GM21423 (cell line): ENCODE measurements around the gene APEH.

ENCODE experiments used
- ATAC-seq: cut with Tn5 transposase; IDR thresholded peaks from one replicate; pipeline ENCODE4 v1.9.1; 2021; ENCODE audit warnings: mild to moderate bottlenecking, moderate library complexity; ENCODE audit not compliant: unreplicated experiment

APEH gene

GRCh38 chr3:49673715-49674496 is at the start of gene APEH:
TSS of gene APEH (plus strand) at chr3:49674351. CDS start at chr3:49674402, 51 bp downstream.
- ATAC-seq, result peak; percentile 78

GRCh38 chr3:49625071-49625470 is 49.1 kb upstream of the APEH start:
- no peak for ATAC-seq

GRCh38 chr3:49626101-49626581 is 48.0 kb upstream of the APEH start:
- ATAC-seq, result no peak

DNA sequence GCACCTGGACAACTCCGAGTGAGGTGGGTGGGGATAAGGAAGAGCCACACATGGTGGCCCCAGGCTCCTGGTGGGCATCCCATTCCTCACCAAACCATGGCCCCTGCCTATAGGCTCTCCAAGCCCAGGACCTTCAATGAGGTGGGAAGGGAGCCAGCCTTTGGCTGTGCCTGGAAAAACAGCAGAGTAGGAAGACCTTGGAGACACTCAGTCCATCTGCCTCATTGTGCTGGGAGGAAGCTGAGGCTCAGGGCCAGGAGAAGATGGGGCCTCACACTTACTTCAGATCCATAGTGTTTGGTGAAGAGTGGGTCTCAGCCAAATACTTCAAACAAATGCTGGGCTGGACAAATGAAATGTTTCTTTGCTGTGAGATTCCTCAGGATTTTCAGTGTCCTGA is 47.4 kb upstream of the APEH start:
- ATAC-seq, result no peak

GRCh38 chr3:49627634-49628033 is 46.5 kb upstream of the APEH start:
- no peak for ATAC-seq

- ATAC-seq, result no peak
Observed at GRCh38 chr3:49628249-49628648, 45.9 kb upstream of the APEH start.

DNA sequence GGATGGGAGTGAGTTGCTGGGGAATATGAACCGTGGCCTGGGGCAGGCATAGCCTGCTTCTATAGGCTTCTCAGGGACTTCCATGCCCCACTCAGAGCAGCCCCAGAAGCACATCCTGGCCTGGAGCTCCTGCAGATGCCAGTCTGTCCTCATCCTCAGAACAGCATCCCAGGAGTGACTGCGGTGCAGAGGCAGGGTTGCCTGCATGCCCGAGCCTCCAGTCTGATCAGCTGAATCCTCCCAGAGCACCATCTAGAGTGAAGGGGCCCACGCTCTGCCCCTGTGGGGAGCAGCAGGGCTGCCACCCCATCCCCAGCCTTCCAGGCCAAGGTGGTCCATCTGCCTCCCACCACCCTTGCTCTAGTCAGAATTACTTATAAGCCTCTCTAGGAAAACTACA is 44.7 kb upstream of the APEH start:
- ATAC-seq, result no peak

DNA sequence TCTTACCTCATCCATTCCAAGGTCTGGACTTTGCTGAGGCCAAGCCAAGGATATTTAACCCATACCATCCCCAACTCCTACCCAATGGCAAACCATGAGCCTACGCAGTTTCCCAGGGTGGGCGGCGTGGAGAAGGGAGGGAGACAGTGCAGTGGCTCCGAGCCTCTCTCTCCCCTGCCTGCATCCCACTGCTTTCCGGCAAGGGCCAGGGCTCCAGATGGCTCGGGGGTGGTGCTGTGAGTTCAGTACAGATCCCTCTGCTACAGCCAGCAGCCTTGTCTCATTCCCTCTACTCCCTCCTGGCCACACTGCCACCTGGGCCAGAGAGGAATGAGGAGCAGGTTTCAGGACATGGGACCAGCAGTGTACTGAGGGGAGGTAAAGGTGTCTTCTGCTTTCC is 44.3 kb upstream of the APEH start:
- ATAC-seq, result no peak

- ATAC-seq, result no peak
Observed at GRCh38 chr3:49630784-49631183, 43.4 kb upstream of the APEH start.

GRCh38 chr3:49634736-49635135 is 39.4 kb upstream of the APEH start:
- ATAC-seq, result no peak

DNA sequence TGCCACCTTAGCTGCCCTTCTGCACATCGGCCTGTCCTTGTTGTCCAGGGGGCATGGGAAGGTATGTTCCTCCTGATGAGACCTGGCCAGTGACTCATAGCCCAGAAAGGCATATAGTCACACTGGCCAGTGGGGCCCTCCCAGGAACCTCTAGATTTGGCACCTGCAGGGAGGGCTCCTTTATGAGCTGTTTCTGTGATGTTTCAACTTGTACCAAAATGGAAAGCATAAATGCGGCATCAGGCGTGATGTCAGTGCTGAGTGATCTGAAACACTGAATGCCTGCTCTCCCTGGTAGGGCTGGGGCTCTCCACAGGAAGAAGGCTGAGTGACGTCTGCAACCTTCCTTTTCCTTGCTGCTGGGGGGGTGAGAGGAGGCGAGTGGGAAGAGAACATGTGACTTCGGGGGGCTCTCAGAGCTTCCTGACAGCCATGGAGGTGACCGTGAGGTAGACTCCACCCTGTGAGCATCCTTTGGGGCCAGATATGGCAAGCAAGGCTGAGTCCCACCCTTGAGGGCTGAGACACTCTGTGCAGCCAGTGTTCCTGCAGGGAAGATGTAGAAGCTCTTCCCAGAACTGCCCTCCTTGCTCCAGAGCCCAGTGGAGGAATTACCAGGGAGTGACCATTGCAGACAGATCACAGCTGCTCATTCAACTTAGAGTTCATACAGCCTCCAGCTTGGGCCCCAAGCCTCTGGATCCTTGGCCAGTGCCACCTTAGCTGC is 37.1 kb upstream of the APEH start:
- no peak for ATAC-seq

- no peak for ATAC-seq
Observed at GRCh38 chr3:49638445-49638844, 35.7 kb upstream of the APEH start.

GRCh38 chr3:49639551-49639950 is 34.6 kb upstream of the APEH start:
- ATAC-seq, result no peak

DNA sequence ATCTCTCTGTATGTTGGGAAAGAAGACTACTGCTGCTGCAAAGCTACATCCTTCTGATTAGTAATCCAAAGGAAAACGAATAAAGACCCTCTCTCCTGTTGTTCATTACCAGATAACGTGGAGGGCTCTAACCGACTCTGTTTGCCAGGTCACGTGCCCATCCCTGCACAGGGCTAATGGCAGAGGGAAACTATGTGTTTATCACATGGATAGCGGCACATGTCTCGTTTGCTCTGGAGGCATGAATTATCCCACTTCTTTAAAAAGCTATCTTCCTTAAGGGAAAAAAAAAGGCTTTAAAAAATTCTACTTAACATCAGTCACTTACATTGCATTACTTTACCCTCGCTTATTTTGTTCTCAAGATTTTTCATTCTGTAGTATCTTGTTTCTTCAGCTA is 32.9 kb upstream of the APEH start:
- no peak for ATAC-seq

DNA sequence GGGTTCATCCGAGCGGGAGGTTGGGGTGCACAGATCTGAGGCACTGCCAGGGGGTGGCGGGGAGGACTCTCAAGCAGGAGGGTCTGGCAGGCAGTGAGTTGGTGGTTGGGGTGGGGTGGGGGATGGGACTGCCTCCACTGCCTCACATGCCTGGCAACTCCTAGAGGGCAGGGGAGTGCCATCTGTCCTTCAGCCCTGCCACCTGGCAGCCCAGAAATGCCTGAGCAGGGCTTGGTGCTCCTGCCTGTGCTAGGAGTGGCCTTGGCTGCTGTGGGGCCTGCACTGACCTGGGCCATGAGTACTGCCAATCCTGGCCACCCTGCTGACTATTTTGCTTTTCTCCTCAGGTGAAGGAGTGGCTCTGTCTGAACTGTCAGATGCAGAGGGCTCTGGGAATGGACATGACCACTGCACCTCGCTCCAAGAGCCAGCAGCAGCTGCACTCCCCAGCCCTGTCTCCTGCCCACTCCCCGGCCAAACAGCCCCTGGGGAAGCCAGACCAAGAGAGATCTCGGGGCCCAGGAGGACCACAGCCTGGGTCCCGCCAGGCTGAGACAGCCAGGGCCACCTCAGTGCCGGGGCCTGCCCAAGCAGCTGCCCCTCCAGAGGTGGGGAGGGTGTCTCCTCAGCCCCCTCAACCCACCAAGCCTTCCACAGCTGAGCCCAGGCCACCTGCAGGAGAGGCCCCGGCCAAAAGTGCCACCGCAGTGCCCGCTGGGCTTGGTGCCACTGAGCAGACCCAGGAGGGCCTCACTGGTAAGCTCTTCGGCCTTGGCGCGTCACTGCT is 32.0 kb upstream of the APEH start:
- no peak for ATAC-seq

- no peak for ATAC-seq
Observed at GRCh38 chr3:49642708-49643145, 31.4 kb upstream of the APEH start.

GRCh38 chr3:49644684-49645083 is 29.5 kb upstream of the APEH start:
- ATAC-seq, result no peak

- ATAC-seq, result no peak
Observed at GRCh38 chr3:49646236-49646635, 27.9 kb upstream of the APEH start.

DNA sequence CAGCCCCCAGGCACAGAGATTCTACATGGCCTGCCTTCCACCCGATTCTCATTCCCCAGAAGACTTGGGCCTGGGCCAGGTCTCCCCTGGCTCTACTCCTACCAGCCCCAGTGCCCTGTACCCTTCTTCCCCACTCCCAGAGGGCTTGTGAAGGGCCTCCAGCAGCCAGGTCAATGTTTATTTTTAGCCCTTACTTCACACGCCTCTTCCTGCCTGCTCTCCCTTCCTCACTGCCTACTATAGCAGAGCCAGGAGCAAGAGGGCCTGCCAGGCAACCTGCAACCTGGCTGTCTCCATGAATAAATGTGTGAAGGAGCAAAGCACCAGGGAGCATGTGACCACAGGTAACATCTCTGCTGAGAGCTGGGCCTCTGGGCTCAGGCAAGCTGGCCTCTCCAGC is 26.4 kb upstream of the APEH start:
- no peak for ATAC-seq

DNA sequence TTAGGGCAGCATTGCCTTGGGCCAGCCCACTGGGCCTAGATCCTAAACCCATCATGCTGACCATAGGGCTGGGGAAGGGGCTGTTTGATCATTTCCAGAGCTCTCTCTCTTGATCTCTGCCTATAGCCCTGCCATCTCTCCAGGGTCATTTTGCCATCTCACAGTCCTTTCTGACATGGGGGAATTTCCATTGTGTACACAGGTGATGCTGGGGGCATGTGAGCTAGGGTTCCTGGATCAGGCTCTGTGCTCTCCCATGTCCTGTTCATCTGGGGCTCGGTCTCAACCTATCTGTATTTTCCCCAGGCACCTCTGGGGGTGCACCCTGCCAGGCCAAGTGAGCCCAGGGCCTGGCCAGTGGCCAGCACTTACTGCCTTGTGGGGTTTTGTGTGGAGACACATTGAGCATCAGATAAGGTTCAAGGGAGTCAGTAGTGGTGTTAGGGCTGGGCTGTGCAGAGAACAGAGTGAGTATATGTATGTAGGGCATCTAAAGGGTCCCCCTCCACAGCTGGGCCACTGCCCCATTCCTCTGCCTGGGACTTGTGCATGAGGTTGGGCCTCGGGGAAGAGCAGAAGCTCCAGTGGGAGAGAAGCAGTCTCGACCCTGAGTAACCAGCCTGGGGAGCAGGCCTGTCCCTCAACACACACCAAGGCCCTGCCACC is 25.7 kb upstream of the APEH start:
- ATAC-seq, result no peak

GRCh38 chr3:49649576-49649975 is 24.6 kb upstream of the APEH start:
- no peak for ATAC-seq
